DMS153 treated with DMSO at 0.1 percent for 48 hours (cell line): ENCODE results near the gene MT1B.

Experiments
- DNase-seq: peaks from one replicate; lab custom pipeline; 2025; ENCODE audit not compliant: unreplicated experiment; lab: John Stamatoyannopoulos, UW

Gene MT1B

DNA sequence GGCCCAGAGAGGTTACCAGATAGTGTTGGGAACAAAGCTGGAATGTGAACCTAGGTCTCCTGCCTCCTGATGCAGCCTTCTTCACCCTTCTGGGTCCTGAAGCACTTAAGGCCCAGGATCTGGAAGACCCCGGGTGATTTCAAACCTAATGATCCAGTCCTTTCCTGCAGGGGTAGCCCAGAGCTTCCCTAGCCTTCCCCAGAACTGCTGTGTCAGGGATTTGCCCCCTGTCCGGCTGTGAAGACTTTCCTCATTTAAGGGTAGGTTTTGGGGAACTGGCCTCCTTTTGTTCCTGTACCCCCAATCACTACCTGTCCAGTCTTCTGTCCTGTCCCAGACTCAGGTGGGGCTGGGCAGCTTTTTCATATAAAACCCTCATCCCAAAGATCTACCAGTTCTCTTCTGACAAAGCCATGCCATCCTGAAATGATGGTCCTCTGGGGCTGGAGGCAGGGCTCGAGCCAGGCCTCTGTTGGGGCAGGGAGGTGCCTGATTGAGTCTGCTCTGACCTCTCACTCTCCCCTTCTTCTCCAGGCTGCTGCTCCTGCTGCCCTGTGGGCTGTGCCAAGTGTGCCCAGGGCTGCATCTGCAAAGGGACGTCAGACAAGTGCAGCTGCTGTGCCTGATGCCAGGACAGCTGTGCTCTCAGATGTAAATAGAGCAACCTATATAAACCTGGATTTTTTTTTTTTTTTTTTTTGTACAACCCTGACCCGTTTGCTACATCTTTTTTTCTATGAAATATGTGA, 31.9 kb downstream of the MT1B start:
- DNase-seq = no peak

DNA sequence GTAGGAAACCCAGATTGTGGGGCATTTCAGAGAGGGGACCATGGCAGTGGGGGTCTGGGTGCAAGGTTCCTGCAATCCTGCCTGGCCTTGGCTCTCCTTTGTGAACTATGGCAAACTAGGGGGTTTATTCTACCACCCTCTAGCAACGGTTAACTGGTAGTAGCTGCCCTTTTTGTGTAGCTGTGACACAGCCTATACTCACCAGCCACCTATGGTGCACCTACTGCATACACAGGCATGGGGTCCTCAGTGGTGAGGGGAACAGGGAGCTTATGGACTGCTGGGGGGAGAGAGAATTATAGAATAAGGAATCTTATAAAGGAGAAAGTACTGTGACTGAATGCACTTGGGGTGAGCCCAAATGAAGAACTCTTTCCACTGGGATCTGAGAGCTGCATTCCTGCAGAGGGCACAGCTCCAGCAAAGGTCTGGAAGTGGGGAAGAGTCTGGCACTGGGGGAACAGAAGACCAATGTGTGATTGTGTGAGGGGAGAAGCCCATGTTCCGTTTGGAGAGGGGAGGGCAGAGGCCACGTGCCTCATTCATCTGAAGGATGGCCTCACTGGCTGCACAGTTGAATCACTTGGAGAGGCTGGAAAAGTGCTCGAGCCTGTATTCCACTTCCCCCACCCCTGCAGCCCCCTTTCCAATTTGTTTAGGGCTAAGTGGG, 32.7 kb downstream of the MT1B start:
- no peak for DNase-seq

DNA sequence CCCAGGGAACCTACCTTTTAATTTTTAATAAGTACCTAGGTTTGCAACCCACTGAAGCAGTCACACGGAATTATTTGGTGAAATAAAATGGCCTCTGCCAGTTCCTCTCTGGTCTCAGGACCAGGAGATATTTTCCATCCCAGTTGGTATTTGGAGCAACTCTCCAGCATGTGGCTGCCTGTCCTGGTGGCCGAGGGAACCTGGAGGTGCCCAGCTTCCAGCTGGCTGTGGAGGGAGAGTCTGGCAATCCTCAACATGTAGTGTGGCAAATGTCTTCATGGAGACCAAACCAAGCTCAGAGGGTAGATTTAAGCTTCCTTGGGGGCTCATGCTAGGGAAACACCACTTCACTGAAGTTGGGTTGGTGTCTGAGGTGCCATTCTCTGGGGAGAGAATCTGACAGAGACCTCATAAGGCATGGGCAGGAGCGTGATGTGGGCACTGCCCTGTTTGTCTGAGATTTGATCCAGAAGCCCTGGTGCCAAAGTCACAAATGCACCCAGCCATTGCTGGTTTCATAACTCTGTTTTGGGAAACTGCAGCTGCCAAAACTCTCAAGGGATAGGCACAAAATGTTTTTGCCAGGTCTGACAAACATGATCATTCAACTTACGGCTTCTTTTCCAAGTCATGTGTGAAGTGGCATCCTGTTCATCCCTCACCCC, 33.4 kb downstream of the MT1B start:
- DNase-seq = no peak

DNA sequence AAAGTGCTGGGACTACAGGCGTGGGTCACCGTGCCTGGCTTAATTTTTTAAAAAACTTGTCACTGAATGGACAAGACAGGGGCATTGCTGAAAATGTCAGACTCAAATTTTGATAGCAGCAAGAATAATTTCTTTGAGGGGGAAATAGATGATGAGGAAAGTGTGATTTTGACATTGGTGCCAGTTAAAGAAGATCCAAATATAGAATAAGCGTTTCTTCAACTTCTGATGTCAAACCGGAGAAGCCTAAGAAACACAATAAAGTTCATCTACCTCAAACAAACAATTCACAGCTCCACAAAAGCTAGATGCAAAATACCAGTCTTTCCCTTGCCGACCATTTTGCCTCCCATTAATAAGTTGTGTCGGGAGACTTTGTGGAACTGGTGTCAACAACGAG, 35.1 kb downstream of the MT1B start:
- no peak for DNase-seq

DNA sequence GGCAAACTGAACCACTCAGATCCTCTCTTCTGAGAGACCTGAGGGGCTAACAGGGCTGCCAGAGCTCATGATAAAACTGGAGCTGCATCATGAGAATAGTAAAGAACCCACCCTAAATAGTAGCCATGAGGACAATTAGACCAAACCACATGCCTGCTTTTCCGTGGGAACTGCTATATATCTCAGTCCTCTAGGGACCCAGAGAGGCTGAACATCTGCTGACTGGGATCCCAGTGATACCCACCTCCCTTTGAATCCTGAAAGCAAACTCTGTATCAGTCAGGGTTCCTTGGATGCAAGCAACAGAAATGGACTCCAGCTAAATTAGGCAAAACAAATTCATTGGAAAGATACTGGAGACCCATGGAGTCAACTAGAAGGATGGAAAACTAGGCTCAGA, 37.1 kb downstream of the MT1B start:
- no peak for DNase-seq

DNA sequence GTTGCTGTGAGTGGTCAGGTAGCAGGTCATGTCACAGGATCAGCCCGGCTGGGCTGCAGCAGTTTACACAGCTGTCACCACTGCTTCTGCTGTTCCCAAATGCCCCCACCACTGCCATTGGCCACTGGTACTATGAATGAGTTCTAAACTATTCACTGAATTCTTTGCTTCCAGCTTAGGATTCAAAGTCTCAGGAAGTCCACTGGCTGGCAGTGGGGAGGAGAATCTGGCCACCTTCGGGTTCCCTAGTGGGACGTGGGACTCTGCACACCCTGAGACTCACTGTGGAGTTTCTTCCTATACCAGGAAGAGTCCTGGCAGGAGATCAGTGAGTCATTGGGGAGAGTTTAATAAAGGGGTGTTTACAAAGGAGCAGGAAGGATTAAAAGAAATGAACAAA, 37.5 kb downstream of the MT1B start:
- DNase-seq = no peak

DNA sequence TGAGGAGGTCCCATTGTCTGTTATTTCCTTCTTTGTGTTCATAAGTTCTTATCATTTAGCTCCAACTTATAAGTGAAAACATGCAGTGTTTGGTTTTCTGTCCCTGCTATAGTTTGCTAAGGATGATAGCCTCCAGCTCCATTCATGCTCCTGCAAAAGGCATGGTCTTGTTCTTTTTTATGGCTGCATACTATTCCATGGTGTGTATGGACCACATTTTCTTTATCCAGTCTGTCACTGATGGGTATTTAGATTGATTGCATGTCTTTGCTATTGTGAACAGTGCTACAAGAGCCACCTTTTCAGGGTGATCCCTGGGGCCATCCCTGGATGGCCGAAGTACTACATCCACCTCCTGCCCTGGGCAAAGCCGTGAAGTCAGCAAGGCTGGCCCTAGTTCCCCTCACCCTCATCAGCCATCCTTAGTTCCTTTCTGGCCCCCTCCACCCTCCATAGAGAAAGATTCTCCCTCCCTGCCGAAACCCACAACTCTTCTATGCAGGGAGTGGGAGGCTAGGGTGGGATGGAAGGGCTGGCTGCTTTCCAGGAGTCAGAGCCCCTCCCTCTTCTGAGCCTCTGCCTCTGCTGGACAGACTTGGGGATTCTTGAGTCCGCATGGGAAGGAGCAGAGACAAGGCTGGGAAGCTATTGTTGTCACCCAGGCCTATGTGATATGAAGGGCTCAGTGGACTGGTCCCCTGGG, 38.9 kb downstream of the MT1B start:
- no peak for DNase-seq

DNA sequence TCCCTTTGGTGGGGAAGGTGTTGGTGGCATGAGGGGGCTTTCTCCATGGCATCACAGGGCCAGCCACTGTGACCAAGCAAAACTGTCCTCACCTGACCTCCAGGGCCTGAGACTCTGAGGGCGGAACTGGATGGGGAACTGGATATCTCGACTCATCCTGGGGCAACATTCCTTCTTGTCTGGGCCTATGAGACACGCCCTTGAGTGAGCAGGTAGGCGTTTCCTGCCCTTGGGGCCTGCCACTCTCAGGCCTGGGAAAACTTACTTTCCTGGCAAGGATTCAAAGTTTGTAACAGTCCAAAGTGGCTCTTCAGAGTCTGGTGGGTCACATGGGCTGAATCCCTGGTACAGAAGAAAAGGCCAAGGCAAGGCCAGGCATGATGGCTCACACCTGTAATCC, 40.2 kb downstream of the MT1B start:
- DNase-seq = no peak

DNA sequence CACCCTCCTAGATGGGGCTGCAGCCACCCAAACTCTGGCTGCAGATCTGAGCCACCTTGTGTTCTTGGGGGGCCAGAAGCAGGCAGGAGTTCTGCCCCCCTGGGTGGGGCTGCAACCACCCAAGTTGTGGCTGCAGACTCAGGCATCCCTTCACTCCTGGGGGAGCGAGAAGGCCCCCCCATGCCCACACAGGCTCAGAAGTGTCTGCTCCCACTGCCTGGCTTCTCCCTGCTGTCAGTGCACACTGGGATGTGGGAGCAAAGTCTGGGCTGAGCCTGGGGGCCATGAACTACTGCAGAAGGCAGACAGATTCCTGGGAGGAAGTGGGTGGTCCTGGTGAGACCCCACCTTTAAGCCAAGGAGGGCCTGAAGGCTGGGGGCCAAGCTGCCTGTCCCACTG, 43.6 kb downstream of the MT1B start:
- no peak for DNase-seq

DNA sequence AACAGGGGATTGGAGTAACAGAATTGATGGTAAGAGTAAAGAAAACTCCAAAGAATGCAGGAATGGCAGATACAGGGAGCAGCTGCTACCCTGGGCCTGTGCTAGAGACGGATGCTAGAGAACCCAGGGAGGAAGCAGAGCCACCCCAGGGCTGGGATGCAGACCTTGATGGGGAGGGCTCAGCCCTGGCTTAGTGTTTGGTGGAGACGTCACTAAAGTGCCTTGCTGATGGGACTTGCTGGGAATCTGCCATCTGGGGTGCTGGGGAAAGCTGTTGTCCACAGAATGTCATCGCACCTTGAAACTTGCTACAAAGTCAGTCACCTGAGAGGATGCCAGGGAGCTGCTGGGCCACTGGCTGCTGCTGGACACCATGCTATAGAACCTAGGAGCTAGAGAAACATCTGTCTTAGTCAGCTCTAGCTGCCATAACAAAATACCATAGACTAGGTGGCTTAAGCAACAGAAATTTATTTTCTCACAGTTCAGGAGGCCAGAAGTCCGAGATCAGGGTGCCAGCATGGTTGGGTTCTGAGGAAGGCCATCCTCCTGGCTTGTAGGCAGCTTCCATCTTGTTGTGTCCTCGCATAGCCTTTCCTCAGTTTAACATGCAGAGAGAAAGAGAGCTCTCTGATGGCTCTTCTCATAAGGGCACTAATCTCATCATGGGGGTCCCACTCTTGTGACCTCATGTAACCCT, 45.9 kb downstream of the MT1B start:
- no peak for DNase-seq

DNA sequence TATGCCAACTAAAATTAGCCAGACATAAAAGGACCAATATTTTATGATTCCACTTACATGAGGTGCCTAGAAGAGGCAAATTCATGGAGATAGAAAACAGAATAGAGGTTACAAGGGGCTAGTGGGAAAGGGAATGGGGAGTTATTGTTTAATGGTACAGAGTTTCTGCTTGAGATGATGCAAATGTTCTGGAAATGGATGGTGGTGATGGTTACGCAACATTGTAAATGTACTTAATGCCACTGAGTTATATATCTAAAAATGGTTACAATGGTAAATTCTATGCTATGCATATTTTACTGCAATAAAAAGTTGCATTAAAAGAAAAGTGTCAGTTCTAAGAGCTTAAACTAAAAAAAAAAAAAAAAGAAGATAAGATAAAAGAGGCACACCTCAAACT, 48.5 kb downstream of the MT1B start:
- no peak for DNase-seq

DNA sequence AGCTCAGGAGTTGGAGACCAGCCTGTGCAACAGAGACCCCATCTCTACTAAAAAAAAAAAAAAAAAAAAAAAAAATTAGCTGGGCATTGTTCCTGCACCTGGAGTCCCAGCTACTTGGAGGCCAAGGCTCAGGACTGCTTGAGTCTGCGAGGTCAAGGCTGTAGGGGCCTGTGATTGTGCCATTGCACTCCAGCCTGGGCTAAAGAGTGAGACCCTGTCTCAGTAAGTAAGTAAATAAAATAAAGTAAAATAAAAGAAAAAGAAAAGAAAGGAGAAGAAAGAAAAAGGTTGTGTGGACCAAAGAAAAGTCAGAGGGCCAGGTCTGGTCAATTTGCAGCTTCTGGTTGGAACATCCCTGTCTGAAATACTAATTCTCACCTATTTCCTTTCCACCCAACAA, 48.9 kb downstream of the MT1B start:
- DNase-seq = no peak

DNA sequence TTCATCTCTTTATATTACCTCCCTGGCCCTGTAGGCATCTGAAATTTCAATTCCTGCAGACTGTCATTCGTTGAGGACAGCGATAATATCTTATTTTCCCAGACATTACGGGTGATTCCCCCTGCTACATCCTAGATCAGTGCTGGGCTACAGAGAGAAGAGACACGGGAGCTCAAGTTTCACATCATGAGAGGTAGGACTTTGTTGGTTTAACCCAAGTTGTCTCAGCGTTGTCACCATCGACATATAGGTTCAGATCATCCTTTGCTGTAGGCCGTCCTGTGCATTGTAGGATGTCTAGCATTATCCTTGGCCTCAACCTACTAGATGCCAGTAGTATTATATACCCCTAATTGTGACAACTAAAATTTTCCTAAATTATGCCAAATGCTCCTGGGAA, 49.8 kb downstream of the MT1B start:
- no peak for DNase-seq
